Measurements from ENCODE around the gene PYGL.

DNA sequence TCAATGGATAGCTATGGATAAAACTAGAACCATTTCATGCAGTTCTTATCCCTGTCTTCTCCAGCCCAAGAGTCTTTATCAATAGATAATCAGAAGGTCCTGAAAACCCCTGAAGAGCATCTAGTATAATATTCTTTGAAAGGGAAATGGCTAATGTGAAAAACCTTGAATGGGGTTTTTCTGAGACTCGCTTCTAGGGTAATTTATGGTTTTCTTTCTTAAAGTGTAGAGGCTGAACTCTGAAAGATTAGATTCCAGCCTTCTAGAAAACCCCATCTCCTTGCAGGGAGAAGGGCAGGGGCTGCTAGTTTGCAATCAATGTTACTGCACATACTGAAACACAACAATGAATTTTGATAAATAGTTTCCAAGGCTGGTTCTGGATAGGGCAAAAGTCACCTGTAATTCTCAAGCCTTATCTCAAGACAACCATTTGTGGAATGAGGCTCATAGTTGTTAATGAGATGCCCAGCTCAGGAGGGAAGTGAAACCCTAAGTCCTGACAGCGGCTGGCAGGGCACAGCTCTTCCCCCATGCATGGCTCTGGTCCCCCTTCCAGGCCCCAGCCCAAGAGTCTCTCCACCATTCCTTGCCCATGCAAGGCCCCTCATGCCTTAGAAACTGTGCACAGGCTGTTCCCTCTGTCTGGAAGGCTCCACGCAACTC lies 33.7 kb upstream of the PYGL start:
- TF ChIP-seq EZH2 (IDR thresholded peaks at IDR 0.05; ENCODE audit: low read depth, unreplicated experiment) (no peak), NANOG (IDR thresholded peaks at IDR 0.05; ENCODE audit: borderline replicate concordance) (no peak), JUNB (IDR thresholded peaks at IDR 0.05; ENCODE audit: unreplicated experiment) (no peak)
- TF ChIP-seq, protein P1, sequence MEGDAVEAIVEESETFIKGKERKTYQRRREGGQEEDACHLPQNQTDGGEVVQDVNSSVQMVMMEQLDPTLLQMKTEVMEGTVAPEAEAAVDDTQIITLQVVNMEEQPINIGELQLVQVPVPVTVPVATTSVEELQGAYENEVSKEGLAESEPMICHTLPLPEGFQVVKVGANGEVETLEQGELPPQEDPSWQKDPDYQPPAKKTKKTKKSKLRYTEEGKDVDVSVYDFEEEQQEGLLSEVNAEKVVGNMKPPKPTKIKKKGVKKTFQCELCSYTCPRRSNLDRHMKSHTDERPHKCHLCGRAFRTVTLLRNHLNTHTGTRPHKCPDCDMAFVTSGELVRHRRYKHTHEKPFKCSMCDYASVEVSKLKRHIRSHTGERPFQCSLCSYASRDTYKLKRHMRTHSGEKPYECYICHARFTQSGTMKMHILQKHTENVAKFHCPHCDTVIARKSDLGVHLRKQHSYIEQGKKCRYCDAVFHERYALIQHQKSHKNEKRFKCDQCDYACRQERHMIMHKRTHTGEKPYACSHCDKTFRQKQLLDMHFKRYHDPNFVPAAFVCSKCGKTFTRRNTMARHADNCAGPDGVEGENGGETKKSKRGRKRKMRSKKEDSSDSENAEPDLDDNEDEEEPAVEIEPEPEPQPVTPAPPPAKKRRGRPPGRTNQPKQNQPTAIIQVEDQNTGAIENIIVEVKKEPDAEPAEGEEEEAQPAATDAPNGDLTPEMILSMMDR (conservative IDR thresholded peaks at IDR 0.05; ENCODE audit: low read depth in 2 of 2) = no peak

Data from GM23338 (cell line).